ENCODE data around the gene DAP.

DAP gene

GRCh38 chr5:10688651-10689171 is 72.3 kb downstream of the DAP start:
- FAIRE-seq = no peak

GRCh38 chr5:10686890-10687289 is 74.1 kb downstream of the DAP start:
- FAIRE-seq = no peak

- FAIRE-seq = no peak
Measured at GRCh38 chr5:10685115-10685521, 75.9 kb downstream of the DAP start.

GRCh38 chr5:10684303-10685086 is 76.5 kb downstream of the DAP start:
- no peak for FAIRE-seq

- no peak for FAIRE-seq
Measured at GRCh38 chr5:10682801-10683525, 78.1 kb downstream of the DAP start.

GRCh38 chr5:10681731-10682679 is 79.0 kb downstream of the DAP start:
- FAIRE-seq = no peak

- FAIRE-seq = no peak
Measured at GRCh38 chr5:10680876-10681481, 80.1 kb downstream of the DAP start.

- FAIRE-seq = no peak
Measured at GRCh38 chr5:10679336-10679988, 81.6 kb downstream of the DAP start.

GRCh38 chr5:10678244-10678643 is 82.8 kb downstream of the DAP start:
- no peak for FAIRE-seq

- no peak for FAIRE-seq
Measured at GRCh38 chr5:10677533-10677932, 83.5 kb downstream of the DAP start.

- no peak for FAIRE-seq
Measured at GRCh38 chr5:10676946-10677345, 84.1 kb downstream of the DAP start.

- FAIRE-seq = no peak
Measured at GRCh38 chr5:10676224-10676623, 84.8 kb downstream of the DAP start.

GRCh38 chr5:10675177-10675700 is 85.8 kb downstream of the DAP start:
- no peak for FAIRE-seq

- FAIRE-seq = no peak
Measured at GRCh38 chr5:10674582-10674981, 86.5 kb downstream of the DAP start.

- FAIRE-seq = no peak
Measured at GRCh38 chr5:10674096-10674495, 86.9 kb downstream of the DAP start.

- FAIRE-seq = no peak
Measured at GRCh38 chr5:10673407-10673806, 87.6 kb downstream of the DAP start.

GRCh38 chr5:10673017-10673389 is 88.0 kb downstream of the DAP start:
- FAIRE-seq = no peak

GRCh38 chr5:10672146-10673016 is 88.7 kb downstream of the DAP start:
- no peak for FAIRE-seq

- no peak for FAIRE-seq
Measured at GRCh38 chr5:10671041-10672008, 89.7 kb downstream of the DAP start.

- FAIRE-seq = no peak
Measured at GRCh38 chr5:10669983-10670382, 91.1 kb downstream of the DAP start.

Measured in A204.1 (cell line).